Epithelial cell of prostate (primary cell): ENCODE measurements around the gene RAB9A.

Experiments
- DNase-seq: peaks from one replicate; pipeline ENCODE4 v3.0.0-alpha.2; 2011; ENCODE audit warnings: low read depth, low spot score
- H3K27ac ChIP-seq: fragments of 450-650 bp; 2 replicates; pipeline ENCODE4 v1.5.1; 2017; ENCODE audit warnings: mild to moderate bottlenecking

Gene RAB9A

DNA sequence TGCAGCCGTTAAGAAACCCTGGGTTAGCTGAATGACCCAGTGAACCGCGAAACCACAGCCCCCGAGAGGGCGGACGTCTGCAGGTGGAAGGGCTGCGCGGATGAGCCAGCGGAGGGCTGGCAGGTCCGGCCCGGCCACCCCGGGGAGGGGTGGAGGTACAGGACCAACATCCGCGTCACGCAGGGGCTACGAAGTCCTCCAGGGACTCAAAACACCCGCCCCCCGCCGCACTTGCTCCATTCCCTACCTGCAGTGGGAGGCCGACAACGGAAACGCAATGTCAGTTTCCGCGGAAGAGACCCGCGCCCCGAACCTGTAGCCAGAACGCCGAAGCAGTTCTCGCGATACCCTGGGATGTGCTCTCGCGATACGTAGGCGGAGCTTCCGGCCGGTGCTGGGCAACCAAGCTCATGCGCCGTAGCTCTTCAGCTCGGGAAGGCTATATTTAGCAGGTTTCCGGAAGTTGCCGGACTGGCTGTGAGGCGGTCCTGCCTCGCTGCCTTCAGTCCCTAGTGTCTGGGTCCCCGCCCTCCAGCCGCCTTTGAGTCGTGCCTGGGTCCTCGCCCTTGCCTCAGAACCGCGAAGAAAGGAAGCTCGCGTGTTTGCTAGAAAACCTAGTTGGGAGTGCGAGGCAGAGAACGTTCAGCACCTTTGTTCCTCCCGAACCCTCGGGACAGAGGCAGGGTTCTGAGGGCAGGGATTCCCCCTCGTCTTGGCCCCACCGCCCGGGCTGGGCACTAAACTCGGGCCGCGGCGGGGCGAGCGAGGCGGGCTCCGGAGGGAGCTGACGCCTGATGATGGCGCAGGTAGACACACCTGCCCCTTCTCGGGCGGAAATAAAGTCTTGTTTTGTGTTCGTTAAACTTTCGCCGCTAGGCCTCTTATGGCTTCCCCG lies 45.6 kb downstream of the RAB9A start, which contains the start of the genes OFD1 and TRAPPC2:
OFD1 (plus strand) TSS at position 471 of the 895 bp plus-strand sequence; CDS start at position 795, 324 bp downstream.
TRAPPC2 (minus strand) TSS at position 343 of the 895 bp plus-strand sequence. CDS start 14,657 bp downstream, outside the sequence.
- H3K27ac ChIP-seq: peak within 1 kb of the TSS; percentile 92
- peak; percentile 83 for DNase-seq

- DNase-seq: no peak
- peak overlapping the region; percentile 11 for H3K27ac ChIP-seq
Measured at GRCh38 chrX:13741695-13742094, 52.8 kb downstream of the RAB9A start.

DNA sequence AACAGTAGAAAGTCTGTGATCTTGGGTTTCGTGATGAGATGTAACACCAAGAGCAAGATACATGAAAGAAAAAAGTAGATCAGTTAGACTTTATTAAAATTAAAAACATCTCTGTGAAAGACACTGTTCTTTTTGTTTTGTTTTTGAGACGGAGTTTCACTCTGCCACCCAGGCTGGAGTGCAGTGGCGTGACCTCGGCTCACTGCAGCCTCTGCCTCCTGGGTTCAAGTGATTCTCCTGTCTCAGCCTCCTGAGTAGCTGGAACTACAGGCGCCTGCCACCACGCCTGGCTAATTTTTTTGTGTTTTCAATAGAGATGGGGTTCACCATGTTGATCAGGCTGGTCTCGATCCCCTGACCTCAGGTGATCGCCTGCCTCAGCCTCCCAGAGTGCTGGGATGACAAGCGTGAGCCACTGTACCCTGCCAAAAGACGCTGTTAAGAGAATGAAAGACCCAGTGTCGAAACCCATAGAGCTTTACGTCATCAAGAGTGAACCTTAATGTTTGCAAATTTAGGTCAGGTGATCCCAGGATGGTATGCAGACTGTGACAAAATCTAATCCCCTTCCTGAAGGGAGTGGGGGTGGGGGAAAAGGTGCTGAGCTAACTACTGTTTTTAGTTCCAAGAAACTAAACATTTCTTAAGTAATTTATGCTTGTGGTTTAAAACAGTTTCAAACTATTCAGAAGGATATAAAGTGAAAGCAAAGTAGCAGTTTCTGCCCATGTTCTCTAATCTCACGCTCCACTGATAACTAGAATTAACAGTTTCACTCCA lies 53.7 kb downstream of the RAB9A start:
- no peak overlapping the region for H3K27ac ChIP-seq
- no peak for DNase-seq

DNA sequence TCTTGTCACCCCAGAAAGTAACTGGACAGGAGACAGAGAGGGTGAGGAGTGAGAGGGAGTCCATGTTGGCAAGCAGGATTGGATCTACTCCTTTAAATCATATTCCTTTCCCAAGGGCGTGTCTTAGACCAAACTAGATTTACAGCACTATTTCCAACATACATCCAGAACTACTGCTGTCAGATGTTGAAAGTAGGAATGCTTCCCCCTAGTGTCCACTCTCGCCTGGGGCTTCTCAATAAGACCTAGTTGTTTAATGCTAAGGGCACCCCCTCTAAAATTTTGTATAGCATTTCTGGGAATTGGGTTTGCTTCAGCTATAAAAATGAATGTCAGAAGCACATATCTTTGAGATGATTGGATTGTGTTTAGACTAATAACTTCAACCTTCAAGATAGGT lies 58.9 kb downstream of the RAB9A start:
- H3K27ac ChIP-seq: peak overlapping the region; percentile 53
- DNase-seq: no peak

DNA sequence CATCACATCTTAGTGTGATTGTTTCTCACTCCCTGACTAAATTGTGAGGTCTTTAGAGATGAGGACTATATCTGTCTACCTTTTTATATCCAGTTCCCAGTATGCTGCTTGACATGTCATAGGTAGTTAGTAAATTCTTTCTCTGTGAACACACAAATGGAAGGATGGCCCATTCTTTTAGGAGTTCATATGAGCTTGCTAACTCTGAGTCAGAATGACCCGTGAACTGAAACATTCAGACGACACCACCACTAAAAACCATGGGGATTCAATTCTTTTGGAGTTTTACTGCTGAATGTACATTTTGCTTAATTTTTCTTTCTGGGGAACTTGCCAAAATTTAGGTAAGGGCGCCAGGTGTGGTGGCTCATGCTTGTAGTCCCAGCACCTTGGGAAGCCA lies 59.6 kb downstream of the RAB9A start:
- no peak for DNase-seq
- peak overlapping the region; percentile 53 for H3K27ac ChIP-seq

DNA sequence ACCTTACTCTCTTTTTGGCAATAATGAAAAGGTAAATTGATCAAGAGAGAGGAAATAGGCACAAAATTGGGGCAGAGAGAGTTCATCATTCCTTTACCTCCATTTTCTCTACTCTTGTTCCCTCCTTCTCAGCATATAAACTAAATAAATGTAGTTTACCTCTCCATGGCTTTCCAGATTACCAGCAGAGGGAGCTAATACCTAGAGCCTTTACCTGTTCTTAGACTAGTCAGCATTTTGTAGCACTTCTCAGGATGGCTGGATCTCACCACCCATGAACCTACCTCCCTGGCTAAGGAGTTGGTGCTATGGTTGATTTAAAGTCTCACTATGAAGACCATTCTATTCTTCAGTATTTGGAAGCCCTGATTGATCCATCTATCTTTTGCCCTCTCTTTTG lies 61.3 kb downstream of the RAB9A start:
- H3K27ac ChIP-seq: peak overlapping the region; percentile 85
- DNase-seq: no peak

DNA sequence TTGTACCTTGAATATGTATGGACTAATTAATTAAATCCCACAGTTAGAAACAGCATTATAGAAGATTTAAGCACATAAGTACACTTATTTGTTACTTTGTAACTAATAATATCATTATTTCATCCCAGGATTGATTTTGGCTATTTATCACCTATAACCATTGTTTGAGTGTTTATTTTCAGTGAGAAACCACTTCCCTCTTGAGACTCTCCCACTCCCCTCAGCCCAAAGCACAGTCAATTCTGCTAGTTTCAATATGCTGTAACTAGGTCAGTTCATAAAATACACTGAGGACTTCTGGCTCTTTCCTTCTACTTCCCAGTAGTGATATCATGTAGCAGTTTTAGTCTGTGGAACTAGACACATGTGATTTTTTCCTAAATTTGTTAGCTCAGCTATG lies 61.9 kb downstream of the RAB9A start:
- no peak for DNase-seq
- H3K27ac ChIP-seq: peak overlapping the region; percentile 85

- H3K27ac ChIP-seq: peak overlapping the region; percentile 85
- peak; percentile 27 for DNase-seq
Measured at GRCh38 chrX:13752141-13752540, 63.2 kb downstream of the RAB9A start.

DNA sequence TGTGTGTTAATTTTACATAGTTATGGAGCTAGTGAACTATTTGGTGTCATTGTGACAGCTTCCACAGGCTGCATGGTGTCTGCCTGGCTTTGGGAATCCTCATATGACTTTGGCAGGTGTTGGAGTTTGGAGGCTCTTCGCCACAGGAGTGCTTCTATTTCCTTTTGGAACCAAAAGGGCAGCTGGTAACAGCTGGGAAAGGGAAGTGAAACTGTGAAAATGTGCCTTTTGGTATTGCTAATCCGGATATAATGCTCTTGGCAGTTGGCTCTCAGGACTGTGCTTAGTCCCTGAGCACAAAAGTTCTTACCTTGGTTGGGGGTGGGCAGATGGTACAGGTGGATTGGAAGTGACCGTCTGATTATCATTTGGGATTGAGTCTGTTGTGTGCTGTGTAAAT lies 63.7 kb downstream of the RAB9A start:
- DNase-seq: no peak
- peak overlapping the region; percentile 85 for H3K27ac ChIP-seq

DNA sequence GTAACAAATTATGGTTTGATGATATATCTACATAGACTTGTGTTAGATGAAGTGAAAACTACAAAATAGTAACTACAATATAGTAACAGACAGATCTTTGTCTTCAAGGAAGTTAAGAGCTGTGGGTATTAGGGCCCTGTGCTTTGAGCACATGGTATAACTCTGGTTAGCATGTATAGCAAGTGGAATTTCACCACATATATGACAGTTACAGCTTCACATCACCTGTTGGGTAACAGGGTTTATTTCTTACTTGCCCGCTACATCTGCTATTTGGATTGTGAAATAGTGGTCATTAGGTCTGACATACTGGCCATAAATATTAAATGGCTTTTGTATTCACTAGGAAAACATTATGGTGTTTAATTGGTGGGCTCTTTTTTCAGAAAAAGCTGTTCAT lies 65.8 kb downstream of the RAB9A start:
- DNase-seq: no peak
- no peak overlapping the region for H3K27ac ChIP-seq

GRCh38 chrX:13755254-13755653 lies 66.3 kb downstream of the RAB9A start:
- no peak overlapping the region for H3K27ac ChIP-seq
- no peak for DNase-seq

DNA sequence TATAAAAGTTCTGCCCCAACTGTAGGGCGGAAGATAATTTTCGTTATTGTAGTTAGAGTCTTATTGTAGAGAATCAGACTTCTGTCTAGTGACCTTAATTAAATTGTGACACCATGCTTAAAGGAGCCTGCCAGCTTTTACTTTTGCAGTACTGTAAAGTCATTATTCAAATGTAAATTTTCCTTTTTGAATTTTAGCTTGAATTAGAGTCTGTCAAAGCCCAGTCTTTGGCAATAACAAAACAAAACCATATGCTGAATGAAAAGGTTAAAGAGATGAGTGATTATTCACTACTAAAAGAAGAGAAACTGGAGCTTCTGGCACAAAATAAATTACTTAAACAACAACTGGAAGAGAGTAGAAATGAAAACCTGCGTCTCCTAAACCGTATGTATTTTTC lies 67.5 kb downstream of the RAB9A start:
- no peak for DNase-seq
- no peak overlapping the region for H3K27ac ChIP-seq

DNA sequence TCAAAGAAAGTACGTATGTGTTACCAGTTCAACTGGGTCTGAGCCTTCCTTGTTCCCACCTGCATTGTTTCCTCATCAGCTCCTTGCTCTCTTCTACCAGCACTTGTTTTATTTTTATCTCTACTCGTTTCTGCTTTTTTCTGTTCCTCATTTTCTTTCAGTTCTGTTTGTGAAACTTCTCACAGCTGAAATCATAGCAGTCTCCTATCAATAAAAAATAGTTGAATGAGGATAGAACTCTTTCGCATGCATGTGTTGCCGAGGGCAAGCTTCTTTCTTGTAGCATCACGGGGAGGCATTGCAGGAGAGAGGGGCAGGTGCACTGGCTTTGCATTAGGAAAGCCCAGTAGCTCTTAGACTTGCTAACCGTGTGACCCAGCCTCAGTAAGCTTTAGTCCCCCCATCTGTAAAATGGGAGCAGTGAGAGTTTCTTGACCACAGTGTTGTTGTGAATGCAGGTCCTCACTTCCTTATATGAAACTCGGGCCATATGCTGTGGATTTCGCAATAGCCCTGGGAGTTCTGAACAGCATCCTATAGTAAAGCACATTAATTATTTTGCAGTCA lies 70.3 kb downstream of the RAB9A start:
- no peak for DNase-seq
- H3K27ac ChIP-seq: no peak overlapping the region
